GM13976 (cell line): ENCODE data around the gene CTNNAL1.
"Not testable (repeated sequence)": the region's sequence is repeated elsewhere in the genome, so short reads cannot be mapped to it uniquely, and the experiment has no call there.

Experiments used
- DNase-seq: peaks from one replicate; pipeline ENCODE4 v3.0.0; 2012; ENCODE audit warnings: low spot score
- CTCF ChIP-seq: IDR thresholded peaks from 2 replicates; pipeline ENCODE4 v1.5.1; 2012; ENCODE audit warnings: borderline replicate concordance, mild to moderate bottlenecking; ENCODE audit not compliant: insufficient read depth; ENCODE audit errors: extremely low read depth, missing control alignments, control extremely low read depth
- in situ Hi-C: fragments of 300-500 bp; cut with MboI; formaldehyde crosslinking; loops from one replicate; pipeline ENCODE4 v1.12.0; 2022; ENCODE audit warnings: low sequenced_read_pairs, mixed read lengths, inconsistent platforms; ENCODE audit not compliant: unreplicated experiment

Gene CTNNAL1

GRCh38 chr9:109012876-109013678 is at the start of gene CTNNAL1:
CTNNAL1 (minus strand) TSS chr9:109013499; CDS start chr9:109013442, 57 bp downstream.
- peak; percentile 97 for DNase-seq
- TF ChIP-seq CTCF = no peak
- in situ Hi-C loops = no loop called here

- TF ChIP-seq CTCF = no peak
- in situ Hi-C loops = no loop called here
- no peak for DNase-seq
Observed at GRCh38 chr9:109062543-109062942, 49.2 kb upstream of the CTNNAL1 start.

- in situ Hi-C loops = no loop called here
- no peak for DNase-seq
Observed at GRCh38 chr9:109060191-109060590, 46.9 kb upstream of the CTNNAL1 start.

GRCh38 chr9:109053121-109053520 is 39.8 kb upstream of the CTNNAL1 start:
- DNase-seq, in situ Hi-C loops: not testable (repeated sequence)

More at GRCh38 chr9:109060191-109060590, 46.9 kb upstream of the CTNNAL1 start:
- TF ChIP-seq CTCF = no peak

DNA sequence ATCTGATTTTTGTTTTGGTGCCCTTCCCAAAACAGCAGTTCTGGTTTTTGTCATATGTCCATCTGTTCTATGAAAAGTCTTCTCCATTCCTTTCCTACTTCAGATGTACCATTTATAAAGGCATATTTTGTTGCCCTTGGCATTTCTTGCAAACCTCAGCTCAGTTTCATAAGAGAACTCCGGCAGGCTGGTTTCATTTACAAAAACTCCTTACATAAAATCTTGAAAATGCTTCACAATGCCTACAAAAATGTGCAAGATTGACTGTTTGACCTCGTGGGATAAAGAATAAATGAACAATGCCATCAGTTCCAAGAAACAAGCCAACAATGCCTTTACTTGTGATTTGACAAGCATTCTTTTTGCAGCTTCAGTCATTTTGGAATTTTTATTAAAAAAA is 39.1 kb upstream of the CTNNAL1 start:
- DNase-seq = no peak
- in situ Hi-C loops = no loop called here
- no peak for TF ChIP-seq CTCF

- TF ChIP-seq CTCF = no peak
- in situ Hi-C loops = no loop called here
- DNase-seq = no peak
Observed at GRCh38 chr9:109051733-109052132, 38.4 kb upstream of the CTNNAL1 start.

GRCh38 chr9:109050444-109050843 is 37.1 kb upstream of the CTNNAL1 start:
- TF ChIP-seq CTCF = no peak
- no peak for DNase-seq
- in situ Hi-C loops = no loop called here
